Fibroblast of skin of left biceps (primary cell): ENCODE measurements around the gene LRP11.
"Not testable (repeated sequence)": the region's sequence is repeated elsewhere in the genome, so short reads cannot be mapped to it uniquely, and the experiment has no call there.

Experiments used
- DNase-seq, 2 experiments: peaks; one replicate each; pipeline ENCODE4 v3.0.0-alpha.2; 2013; ENCODE audit warnings: low read depth in 2 of 2

LRP11 gene

GRCh38 chr6:149871182-149871581, 7.0 kb upstream of the LRP11 start:
- DNase-seq, result no peak

DNA sequence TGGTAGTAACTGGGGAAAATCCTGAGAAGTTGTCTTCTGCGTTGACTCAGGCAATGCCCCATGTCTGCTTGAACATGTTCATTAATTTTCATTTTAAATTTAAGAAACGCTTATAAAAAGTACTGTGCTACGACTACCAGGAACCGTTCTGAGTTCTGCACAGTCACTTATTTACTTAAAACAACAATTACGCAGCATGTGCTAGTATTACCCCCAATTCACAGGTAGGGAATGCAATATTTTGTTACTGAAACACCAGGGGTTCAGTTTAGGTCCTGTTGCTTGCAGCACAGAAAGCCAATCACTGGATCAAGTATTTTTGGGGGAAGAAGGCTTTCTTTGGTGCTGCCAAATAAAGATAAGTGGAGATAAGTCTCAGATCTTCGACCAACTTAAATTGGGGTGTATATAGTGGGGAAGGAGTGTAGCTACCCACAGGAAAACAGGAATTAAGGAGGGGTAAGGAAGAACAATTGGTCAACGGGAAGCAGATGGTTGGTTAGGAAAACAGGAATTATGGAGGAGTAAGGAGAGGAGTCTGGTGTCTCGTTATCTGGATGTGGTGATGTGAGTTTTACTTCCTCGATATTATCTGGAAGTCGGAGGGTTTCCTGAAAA, 5.2 kb upstream of the LRP11 start:
- DNase-seq, result no peak

DNA sequence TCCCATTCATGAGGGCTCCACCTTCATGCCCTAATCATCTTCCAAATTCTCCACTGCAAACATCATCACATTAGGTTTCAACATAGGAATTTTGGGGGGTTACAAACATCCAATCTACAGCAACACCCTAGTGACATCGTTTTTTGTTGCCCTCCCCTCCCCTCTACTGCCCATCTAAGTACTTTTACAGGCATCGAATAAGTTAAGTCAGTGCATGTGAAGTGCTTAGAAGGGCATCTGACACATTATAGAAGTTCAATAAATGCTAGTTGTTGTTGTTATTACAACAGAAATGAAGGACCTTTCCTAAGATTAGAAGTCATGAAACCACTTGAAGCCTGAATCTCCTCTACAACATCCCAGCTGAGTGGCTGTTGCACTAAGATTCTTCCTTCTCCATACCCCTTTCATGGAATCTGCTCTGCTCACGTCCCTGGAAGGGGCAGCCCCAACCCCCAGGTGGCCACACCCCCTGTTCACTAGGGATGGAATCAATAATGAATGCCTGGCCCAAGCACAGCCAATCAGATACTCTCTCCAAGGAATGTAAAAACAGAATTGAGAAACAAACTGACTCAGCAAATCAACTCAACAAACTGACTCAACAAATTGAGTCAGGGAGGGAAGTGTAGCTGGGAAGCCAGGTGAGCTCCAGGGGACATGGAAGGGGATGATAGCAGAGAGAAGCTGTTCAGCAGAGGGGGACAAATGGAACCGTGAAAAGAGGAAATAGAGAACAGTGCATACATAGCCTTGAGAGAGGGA, 3.9 kb upstream of the LRP11 start:
- no peak for DNase-seq

DNA sequence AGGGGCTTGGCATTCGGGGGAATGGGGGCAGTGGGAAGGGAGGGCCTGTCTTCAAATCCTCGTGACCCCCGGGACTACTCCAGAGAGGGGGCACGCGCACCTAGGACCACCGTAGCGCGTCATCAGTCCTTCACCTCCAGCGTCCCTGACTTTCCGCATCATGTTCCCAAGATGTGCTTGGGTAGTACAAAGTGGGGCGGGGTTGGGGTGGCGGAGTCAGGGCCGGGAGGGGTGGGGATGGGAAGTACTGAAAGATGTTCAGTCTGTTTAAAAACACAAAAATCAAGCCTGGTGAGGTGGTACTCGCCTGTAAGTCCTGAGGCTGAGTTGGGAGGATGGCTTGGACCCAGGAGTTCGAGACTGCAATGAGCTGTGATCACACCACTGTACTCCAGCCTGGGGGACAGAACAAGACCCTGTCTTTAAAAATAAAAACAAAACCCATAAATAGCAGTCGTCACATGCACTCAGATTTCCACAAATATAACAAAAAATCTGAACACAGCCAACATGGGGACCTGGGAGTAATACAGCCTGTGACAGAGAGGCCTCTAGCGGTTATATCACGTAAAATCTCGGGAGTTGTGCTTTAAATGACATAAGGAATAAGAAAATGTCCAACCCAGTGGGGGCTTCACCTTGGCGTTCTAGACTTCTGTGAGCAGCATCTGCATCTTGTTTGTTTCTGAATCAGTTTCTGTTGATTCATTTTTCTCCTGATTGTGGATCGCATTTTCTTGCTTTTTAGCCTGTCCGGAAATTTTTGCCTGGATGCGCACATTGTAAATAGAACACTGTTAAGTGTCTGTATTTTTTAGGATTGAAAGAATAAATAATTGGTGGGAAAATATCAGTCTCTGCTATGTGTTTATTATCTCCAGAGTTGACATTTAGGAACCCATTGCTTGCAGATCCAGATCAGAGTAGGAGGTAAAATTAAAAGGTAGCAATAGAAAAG, 698 bp upstream of the LRP11 start:
- DNase-seq, result no peak

DNA sequence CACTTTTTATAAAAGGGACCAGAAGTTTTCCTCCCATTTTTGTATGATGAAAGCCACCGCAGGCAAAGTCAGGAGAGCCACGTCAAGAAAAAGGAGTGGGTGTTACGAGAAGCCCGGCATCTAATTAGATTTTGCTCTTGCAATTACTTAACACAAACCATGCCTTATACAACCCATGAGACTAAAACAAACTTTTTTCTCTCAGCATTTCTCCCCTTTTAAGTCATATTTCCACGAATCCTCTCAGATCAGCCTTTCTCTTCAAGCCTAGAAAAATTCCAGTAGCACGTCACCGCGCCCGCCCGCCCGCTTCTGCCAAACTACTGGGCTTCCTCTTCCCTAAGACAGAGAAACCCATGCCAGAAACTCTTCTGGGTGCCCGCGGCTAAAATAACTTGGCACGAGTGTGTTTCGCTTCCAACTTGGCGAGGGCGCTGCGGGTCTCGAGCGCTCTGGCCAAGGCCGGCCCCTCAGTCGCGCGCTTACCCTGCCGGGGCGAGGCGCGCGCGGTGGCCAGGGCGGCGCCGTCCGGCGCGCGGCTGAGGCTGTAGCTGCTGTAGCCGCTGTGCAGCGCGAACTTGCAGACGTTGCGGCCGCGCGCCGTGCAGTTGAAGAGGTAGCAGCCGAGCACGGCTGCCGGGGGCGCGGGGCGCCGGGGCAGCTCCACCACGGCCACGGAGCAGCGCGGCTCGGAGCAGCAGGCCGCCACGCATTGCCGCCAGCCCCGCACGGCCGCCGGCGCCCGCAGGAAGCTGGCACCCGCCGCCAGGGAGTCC, 1.0 kb downstream of the LRP11 start:
- DNase-seq, result no peak

DNA sequence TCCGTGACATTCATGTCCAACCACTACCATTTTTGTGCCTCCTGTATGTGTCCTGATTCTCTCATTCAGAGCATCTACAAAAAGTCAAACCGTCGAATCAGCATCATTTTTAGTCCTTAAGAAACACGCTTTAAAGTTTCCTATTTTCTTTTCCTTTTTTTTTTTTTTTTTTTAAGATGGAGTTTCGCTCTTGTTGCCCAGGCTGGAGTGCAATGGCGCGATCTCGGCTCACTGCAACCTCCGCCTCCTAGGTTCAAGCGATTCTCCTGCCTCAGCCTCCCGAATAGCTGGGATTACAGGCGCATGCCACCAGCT, 1.8 kb downstream of the LRP11 start:
- DNase-seq, result not testable (repeated sequence)

DNA sequence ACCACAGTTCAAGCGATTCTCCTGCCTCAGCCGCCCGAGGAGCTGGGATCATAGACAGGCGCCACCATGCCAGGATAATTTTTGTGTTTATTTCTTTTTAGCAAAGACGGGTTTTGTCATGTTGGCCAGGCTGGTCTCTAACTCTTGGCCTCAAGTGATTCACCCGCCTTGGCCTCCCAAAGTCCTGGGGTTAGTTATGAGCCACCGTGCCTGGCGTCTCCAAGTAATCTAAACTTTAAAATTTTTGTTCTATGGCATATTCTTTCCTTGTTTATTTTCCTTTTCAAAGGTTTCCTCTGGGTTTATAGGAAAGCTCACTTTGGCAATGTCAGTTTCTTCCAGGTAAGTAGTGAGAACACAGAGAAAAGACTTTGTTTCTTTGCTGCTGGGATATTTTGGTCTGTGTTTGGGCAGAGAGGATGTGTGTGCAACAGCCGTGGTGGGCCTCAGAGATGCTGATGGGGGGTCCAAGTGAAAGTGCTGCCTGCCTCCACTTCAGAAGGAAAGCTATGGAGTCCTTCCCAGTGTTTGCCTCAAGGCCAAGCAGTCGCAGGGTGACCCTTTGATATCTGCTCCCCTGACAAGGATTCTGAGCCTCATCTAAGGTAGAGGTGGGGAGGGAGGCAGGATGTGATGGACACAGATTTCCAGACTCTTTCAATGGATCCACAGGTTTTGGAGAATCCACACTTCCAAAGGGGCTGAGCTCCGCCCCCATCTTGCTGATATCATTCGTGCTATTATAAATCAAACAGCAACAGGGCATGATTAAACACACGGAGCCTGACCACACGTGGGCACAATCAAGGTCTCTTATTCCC, 2.3 kb downstream of the LRP11 start:
- no peak for DNase-seq

- no peak for DNase-seq
These were observed 3.1 kb downstream of the LRP11 start for GRCh38 chr6:149860834-149861602.

DNA sequence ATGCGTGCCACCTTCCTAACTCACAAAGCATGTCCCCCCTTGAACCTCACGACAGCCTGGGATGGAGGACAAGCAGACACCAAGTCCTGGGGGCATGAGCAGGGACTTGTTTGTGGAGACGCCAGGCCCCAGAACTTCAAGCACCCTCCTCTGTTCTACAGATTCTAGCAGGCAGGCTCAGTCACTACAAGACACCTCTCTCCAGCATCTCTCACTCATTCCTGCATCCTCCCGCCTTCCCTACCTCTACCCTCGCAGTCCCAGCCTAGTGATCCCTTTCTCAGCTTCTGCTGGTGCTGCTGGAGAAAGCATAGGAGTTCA, 3.7 kb downstream of the LRP11 start:
- no peak for DNase-seq

GRCh38 chr6:149859938-149860337, 4.2 kb downstream of the LRP11 start:
- no peak for DNase-seq

DNA sequence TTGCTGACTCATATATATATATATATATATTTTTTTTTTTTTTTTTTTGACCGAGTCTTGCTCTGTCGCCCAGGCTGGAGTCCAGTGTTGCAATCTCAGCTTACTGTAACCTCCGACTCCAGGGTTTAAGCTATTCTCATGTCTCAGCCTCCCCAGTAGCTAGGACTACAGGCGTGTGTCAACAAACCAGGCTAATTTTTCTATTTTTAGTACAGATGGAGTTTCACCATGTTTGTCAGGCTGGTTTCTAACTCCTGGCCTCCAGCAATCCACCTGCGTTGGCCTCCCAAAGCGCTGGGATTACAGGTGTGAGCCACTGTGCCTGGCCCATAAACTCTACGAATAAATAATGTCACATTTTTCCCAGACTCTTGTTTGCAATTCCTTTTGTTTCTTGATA, 4.8 kb downstream of the LRP11 start:
- DNase-seq, result no peak

- DNase-seq, result no peak
These were observed 6.6 kb downstream of the LRP11 start for GRCh38 chr6:149857541-149857940.

DNA sequence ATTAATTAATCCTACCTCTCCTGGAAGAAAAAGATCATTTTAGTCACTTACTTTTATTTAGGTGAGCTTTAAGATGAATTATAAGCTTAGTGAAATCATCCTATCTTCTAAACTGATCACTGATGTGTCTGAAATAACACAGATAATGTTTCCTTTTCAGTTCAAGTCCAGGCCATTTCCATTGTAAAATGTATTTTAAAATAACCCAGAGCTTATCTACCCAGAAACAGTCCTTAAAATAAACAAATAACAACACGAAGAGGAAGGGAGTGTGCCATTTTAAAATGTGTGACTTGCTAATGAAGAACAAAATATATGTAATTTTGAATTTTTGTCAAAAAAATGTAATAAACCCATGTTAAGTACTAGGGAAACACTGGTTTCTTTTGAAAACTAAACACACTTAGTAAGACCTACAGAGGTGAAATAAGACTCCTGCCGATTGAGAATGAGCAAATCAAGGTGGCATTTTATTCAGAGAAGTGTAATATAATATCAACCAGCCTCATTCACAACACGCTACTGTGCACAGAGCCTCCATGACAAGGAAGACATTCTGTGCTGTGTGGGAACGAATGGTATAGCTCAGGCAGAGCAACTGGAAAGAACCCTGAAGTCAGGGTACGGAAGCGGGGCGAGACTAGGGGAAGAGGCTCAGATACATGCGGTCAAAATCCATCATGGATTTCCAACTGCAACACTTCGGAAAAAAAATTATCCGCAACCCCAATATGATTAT, 7.7 kb downstream of the LRP11 start:
- no peak for DNase-seq

DNA sequence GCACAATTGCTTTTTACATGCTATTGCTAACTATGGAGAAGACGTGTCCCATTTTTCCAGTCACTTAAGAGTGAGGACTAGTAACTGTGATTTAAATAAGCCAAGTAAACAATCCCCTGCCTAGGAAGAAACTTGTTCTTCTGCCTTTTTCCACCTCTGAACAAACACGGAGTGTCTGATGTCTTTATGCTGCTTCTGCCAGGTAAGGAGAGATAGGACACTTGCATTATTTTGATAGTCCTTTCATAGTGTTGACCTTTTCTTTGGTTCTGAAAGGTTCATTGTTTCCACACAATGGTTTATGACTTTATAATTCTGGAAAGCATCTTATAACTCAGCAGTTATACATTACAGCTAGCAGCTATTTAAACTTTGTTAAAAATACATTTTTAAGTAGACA, 8.4 kb downstream of the LRP11 start:
- DNase-seq, result no peak

GRCh38 chr6:149855040-149855654, 9.0 kb downstream of the LRP11 start:
- peak; percentile 61 to 69 for DNase-seq

DNA sequence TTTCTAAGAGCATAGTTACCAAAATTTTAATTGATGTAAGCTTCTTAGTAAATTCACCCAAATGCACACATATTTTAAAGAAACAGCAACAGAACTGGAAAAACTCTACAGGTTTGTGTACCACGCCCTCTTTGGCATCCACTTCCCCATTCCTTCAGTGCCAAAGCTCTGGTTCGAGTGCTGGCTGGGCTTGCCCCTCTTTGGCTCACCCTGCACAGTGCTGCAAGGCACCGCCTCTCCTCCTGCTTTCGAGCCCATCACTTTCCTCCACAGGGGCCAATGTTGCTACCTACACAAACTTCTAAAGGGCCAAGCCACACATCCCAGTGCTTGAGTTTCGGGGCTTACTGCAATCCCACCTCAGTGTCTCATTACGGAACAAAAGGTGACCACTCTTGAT, 9.6 kb downstream of the LRP11 start:
- DNase-seq, result no peak

DNA sequence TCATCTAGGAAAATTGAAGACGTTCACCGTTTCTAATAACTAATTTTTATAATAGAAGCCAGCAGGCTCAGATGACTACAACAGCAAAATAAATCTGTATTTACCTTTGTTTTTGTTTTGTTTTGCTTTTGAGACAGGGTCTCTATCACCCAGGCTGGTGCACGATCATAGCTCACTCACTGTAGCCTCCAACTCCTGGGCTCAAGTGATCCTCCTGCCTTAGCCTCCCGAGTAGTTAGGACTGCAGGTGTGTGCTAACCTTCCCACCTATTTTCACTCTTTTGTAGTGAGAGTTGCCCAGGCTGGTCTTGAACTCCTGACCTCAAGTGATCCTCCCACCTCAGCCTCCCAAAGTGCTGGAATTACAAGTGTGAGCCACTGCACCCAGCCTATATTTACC, 10.1 kb downstream of the LRP11 start:
- DNase-seq, result not testable (repeated sequence)

- no peak for DNase-seq
These were observed 11.3 kb downstream of the LRP11 start for GRCh38 chr6:149852881-149853280.

GRCh38 chr6:149852180-149852579, 12.0 kb downstream of the LRP11 start:
- DNase-seq, result no peak
